GM19193 (cell line): ENCODE results near the gene POFUT2.

Source experiments
- POLR2A ChIP-seq: IDR thresholded peaks from 4 replicates; pipeline ENCODE4 v1.6.1; 2011; ENCODE audit not compliant: insufficient read depth, insufficient read length; ENCODE audit errors: extremely low read depth

The POFUT2 gene

GRCh38 chr21:45277101-45278045, 10.3 kb downstream of the POFUT2 start:
- no peak for TF ChIP-seq POLR2A

- no peak for TF ChIP-seq POLR2A
These were observed 11.1 kb downstream of the POFUT2 start for GRCh38 chr21:45276596-45276995.

- no peak for TF ChIP-seq POLR2A
These were observed 17.3 kb downstream of the POFUT2 start for GRCh38 chr21:45270306-45270821.

- no peak for TF ChIP-seq POLR2A
These were observed 17.8 kb downstream of the POFUT2 start for GRCh38 chr21:45269861-45270260.

GRCh38 chr21:45267390-45267760, 20.3 kb downstream of the POFUT2 start:
- no peak for TF ChIP-seq POLR2A

DNA sequence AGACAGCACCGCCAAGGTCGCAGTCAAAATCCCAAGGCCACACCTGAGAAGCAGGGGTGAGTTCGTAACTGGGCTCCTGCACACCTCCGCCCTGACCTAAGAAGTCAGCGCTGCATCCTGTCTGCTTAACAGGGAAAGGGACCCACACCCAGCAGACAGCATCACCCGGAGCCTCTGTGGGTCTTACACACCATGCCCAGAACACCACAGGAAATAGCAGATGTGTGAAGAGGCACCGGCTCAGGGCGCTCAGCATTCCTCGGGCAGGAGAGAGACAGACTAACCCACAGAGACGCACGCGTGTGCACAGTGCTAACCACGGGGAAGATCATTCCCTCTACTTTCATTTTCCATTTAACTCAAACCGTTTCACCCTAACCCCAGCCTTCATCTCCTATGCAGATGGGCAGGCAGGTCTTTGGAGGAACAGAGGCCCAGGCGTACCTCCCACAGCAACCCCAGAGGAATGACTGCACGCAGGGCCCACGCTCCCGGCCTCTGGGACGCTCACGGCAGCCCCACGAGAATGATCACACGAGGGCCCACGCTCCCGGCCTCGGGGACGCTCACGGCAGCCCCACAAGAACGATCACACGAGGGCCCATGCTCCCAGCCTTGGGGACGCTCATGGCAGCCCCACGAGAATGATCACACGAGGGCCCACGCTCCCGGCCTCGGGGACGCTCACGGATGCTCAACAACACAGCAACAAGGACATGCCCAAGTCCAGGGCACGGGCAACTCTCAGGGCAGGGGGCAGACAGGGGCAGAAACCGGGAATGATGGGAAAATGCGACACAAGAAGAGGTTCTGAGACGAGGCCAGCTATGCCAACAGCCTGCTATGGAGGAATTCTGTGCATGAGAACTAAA, 20.9 kb downstream of the POFUT2 start:
- TF ChIP-seq POLR2A: no peak

DNA sequence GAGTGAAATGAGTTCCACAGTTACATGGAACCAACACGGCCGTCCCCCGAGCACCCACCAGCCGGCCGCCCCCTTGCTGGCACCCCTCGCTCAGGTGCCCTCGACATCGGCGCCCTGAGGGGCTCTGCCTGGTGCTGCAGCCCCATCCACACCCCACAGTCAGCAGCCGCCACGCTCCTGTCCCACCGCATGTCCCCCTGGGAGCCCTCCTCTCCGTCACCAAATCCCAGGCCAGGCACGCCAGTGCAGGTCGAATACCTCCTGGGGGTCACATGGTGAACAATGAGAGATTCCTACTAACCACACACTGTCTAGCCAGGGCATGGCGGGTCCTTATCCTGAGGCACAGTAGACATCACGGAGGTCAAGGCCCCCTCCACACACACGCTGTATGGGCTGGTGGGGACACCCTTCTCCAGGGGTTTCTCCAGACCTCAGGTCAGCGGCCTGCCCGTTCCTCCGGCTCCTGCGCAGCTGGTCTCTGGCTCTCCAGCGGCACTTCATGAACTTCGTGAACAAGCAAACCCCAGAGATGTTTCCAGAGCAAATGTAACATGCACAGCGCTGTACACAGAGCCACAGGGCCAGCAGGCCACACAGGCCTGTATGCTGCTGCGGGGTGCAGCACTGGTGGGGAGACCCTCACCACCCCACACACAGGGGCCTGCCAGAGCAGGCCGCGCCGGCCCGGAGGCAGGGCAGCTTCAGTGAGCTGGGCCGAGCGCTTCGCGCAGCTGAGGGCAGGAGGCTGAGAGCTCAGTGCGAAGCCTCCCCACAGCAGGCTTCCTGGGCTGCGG, 21.8 kb downstream of the POFUT2 start:
- no peak for TF ChIP-seq POLR2A

- no peak for TF ChIP-seq POLR2A
These were observed 22.7 kb downstream of the POFUT2 start for GRCh38 chr21:45264912-45265515.

GRCh38 chr21:45264146-45264911, 23.4 kb downstream of the POFUT2 start:
- no peak for TF ChIP-seq POLR2A

GRCh38 chr21:45263534-45263933, 24.2 kb downstream of the POFUT2 start:
- no peak for TF ChIP-seq POLR2A

- no peak for TF ChIP-seq POLR2A
These were observed 25.1 kb downstream of the POFUT2 start for GRCh38 chr21:45262616-45263015.

DNA sequence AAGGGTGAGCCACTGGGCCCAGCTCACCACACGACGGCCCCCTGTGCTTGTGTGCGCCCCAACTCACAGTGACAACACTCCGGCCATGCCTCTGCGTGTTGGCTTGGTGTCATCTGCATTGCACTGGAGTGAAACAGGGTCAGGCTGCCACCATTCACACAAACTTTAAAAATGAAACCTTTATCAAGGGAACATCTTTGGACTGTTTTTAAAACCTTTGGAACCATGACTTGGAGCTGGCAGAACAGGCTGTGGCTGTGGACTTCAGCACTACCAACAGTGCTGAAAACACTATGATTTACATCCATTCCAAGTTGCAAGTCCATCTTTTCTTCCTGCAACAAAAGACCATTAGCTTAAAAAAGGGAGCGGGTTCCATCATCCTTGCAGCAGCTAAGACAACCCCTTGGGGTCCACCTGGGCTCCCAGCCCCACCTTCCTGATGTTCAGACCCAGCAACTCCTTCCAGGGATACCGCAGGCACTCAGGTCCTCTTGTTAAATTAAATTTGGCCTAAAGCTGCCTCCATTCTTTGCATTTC, 25.6 kb downstream of the POFUT2 start:
- no peak for TF ChIP-seq POLR2A

GRCh38 chr21:45261093-45261492, 26.6 kb downstream of the POFUT2 start:
- TF ChIP-seq POLR2A: no peak
